HG03064 (cell line): ENCODE data around the gene PPM1J.
A peak's percentile ranks its signal among the peaks of the same experiment; 100 is the strongest.

ENCODE experiments used
- ATAC-seq: cut with Tn5 transposase; IDR thresholded peaks from one replicate; pipeline ENCODE4 v1.9.1; 2021; ENCODE audit warnings: low read depth; ENCODE audit not compliant: unreplicated experiment

The PPM1J gene

GRCh38 chr1:112707221-112708001 is 7.7 kb downstream of the PPM1J start:
- peak; percentile 54 for ATAC-seq

- ATAC-seq, result peak; percentile 54
Observed at GRCh38 chr1:112706505-112707220, 8.5 kb downstream of the PPM1J start, which contains the start of gene RHOC. RHOC (minus strand) TSS chr1:112707127; CDS start chr1:112703799, 3,328 bp downstream.

GRCh38 chr1:112704934-112705627 is 10.1 kb downstream of the PPM1J start:
- peak; percentile 47 for ATAC-seq

GRCh38 chr1:112704391-112704933 is 10.7 kb downstream of the PPM1J start:
- no peak for ATAC-seq

GRCh38 chr1:112703706-112704105 is 11.4 kb downstream of the PPM1J start:
- no peak for ATAC-seq

- no peak for ATAC-seq
Observed at GRCh38 chr1:112702420-112703261, 12.5 kb downstream of the PPM1J start.

- ATAC-seq, result no peak
Observed at GRCh38 chr1:112702067-112702395, 13.1 kb downstream of the PPM1J start.

GRCh38 chr1:112701227-112702066 is 13.7 kb downstream of the PPM1J start:
- ATAC-seq, result no peak

GRCh38 chr1:112700290-112701226 is 14.6 kb downstream of the PPM1J start:
- no peak for ATAC-seq

GRCh38 chr1:112699425-112700144 is 15.5 kb downstream of the PPM1J start:
- no peak for ATAC-seq

GRCh38 chr1:112698366-112699310 is 16.5 kb downstream of the PPM1J start:
- ATAC-seq, result no peak

GRCh38 chr1:112697781-112698201 is 17.3 kb downstream of the PPM1J start:
- ATAC-seq, result no peak

GRCh38 chr1:112696578-112697314 is 18.4 kb downstream of the PPM1J start:
- no peak for ATAC-seq

GRCh38 chr1:112695276-112695675 is 19.9 kb downstream of the PPM1J start:
- ATAC-seq, result no peak

GRCh38 chr1:112694363-112694929 is 20.7 kb downstream of the PPM1J start:
- no peak for ATAC-seq
